D721Med (cell line): ENCODE data around the gene CCR3.

ENCODE experiments used
- DNase-seq: peaks from one replicate; pipeline ENCODE4 v3.0.0; 2011; ENCODE audit warnings: low spot score; ENCODE audit not compliant: insufficient read length
- FAIRE-seq: peaks from 2 replicates; lab custom pipeline; 2011; peaks lifted over from hg19 to GRCh38; lab: Jason Lieb, UNC
- CTCF ChIP-seq: IDR thresholded peaks from 2 replicates; pipeline ENCODE4 v1.5.1; 2012; ENCODE audit warnings: mild to moderate bottlenecking, control low read depth; ENCODE audit not compliant: insufficient read depth; ENCODE audit errors: missing control alignments

CCR3 gene

GRCh38 chr3:46297658-46298423 is 55.6 kb downstream of the CCR3 start:
- DNase-seq (no peak), FAIRE-seq (no peak)
- no peak for TF ChIP-seq CTCF

DNA sequence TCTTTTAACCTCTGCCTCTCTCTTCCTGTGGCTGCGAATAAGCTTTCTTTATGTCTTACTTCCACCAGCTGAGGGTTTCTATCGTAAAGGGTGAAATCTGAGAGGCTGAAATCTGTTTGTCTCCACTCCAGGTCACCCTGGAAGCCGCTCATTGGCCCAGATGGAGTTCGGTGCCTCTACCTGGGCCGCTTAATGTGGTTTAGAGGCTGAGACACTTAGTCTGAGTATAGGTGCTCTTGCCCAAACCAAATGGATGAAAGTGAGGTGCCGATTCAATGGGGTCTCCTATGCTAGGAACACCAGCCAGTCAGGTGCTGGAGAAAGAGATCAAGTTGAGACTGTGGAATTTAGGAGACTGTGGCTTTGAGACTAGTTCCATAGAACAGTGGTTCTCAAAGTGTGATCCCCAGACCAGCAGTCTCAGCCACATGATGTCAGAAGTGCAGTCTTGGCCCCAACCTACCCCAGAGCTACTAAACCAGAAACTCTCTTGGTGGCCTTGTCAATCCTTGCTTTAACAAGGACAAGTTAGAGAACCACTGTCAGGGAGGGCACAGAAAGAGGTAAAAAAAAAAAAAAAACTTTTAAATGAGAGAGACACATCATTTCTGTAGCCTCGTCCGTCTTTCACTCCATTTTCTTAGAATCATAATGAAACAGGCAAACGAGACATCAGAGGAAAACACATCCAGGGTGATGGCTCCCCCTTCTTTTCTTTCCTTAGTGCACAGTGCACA is 56.8 kb downstream of the CCR3 start:
- FAIRE-seq: no peak
- TF ChIP-seq CTCF: no peak

DNA sequence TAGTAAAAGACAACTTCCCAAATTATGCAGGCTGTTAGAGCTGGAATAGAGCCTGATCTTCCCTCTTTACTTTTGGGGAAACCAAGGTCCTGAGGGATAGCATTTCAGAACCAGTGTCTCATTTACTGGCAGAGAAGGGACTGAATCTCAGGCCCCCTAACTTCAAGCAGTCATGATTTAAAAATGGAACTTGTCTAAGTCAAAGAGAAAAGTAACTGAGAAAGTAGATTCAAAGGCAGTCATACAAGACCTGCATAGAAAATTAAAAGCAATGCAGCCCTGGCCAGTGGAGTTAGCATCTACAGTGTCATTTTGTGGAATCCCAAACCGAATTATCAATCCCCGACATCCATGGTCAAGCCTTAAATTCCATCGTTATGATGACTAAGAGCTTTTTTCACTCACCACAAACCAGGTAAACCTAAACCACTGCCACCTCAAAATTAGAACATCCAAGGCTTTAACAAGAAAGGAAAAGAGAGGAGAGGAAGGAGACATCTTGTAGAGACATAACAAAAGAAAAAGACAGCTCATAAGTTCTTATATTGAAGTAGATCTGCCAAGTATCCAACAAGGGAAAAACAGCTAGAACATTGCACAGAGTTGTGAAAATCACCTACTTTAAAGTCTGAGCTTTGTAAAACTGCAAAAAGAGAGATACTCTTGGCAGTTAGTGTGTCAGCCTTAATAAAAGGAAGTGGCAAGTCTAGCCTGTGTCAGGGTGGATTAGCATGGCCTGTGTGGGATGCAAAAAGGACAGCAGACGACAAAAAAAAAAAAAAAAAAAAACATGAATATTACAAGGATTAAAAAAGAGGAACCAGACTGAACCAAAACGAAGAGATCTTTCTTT is 57.6 kb downstream of the CCR3 start:
- TF ChIP-seq CTCF: no peak
- FAIRE-seq (no peak), DNase-seq (no peak)

More for the DNA sequence above, 56.8 kb downstream of the CCR3 start:
- no peak for DNase-seq

- no peak for TF ChIP-seq CTCF
- no peak for DNase-seq
- FAIRE-seq: no peak
Measured at GRCh38 chr3:46300461-46300789, 58.2 kb downstream of the CCR3 start.

- no peak for TF ChIP-seq CTCF
- no peak for FAIRE-seq
- no peak for DNase-seq
Measured at GRCh38 chr3:46301122-46301835, 59.0 kb downstream of the CCR3 start.

- DNase-seq: no peak
- TF ChIP-seq CTCF: no peak
- no peak for FAIRE-seq
Measured at GRCh38 chr3:46303240-46303639, 61.0 kb downstream of the CCR3 start.
